Measurements from ENCODE around the gene SGO2.

- TF ChIP-seq, protein P1, sequence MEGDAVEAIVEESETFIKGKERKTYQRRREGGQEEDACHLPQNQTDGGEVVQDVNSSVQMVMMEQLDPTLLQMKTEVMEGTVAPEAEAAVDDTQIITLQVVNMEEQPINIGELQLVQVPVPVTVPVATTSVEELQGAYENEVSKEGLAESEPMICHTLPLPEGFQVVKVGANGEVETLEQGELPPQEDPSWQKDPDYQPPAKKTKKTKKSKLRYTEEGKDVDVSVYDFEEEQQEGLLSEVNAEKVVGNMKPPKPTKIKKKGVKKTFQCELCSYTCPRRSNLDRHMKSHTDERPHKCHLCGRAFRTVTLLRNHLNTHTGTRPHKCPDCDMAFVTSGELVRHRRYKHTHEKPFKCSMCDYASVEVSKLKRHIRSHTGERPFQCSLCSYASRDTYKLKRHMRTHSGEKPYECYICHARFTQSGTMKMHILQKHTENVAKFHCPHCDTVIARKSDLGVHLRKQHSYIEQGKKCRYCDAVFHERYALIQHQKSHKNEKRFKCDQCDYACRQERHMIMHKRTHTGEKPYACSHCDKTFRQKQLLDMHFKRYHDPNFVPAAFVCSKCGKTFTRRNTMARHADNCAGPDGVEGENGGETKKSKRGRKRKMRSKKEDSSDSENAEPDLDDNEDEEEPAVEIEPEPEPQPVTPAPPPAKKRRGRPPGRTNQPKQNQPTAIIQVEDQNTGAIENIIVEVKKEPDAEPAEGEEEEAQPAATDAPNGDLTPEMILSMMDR (IDR thresholded peaks at IDR 0.05; ENCODE audit: extremely low read depth in 1 of 2, insufficient read depth in 1 of 2, low read depth in 1 of 2, low read length in 2 of 2) = peak in 1 of 2 donors; percentile 5
- no peak for TF ChIP-seq POLR2A (IDR thresholded peaks at IDR 0.05; ENCODE audit: low read depth, low read length)
- TF ChIP-seq FOS (IDR thresholded peaks at IDR 0.05; ENCODE audit: borderline replicate concordance, insufficient read depth, low read length) = peak; percentile 78
- no peak for TF ChIP-seq EZH2 (IDR thresholded peaks at IDR 0.05; ENCODE audit: borderline replicate concordance, low read depth, low read length, severe bottlenecking)
- TF ChIP-seq POLR2AphosphoS5 (IDR thresholded peaks at IDR 0.05; ENCODE audit: insufficient read depth, low read depth, low read length) = no peak
- no peak for TF ChIP-seq MAX (IDR thresholded peaks at IDR 0.05; ENCODE audit: insufficient read depth, insufficient read length)
These were observed 89.2 kb downstream of the SGO2 start for GRCh38 chr2:200615247-200615646.
